Keratinocyte (primary cell): ENCODE data around the gene MEIS2. TPM values are rescaled to one million over a fixed set of nuclear protein-coding genes. Genes with fewer than 3 reads are reported as not detected.

Experiments
- DNase-seq: peaks from one replicate; pipeline ENCODE4 v3.0.0-alpha.2; 2011; ENCODE audit warnings: low read depth, missing footprints, low spot score
- FAIRE-seq: peaks from 2 replicates; lab custom pipeline; 2011; peaks lifted over from hg19 to GRCh38; lab: Jason Lieb, UNC
- H2AFZ ChIP-seq: 2 replicates; pipeline ENCODE4 v1.6.0; 2012; ENCODE audit warnings: low read length, control low read depth, inconsistent platforms; ENCODE audit not compliant: control insufficient read depth
- H3K27ac ChIP-seq: 2 replicates; pipeline ENCODE4 v1.5.1; 2011; ENCODE audit warnings: low read length; ENCODE audit not compliant: control insufficient read depth, insufficient read depth
- H3K27me3 ChIP-seq: 3 replicates; pipeline ENCODE4 v1.6.0; 2011; ENCODE audit warnings: low read length; ENCODE audit not compliant: control insufficient read depth, insufficient read depth; ENCODE audit errors: extremely low read depth
- H3K36me3 ChIP-seq, 2 experiments: 2 replicates in 1 of 2; 3 replicates in 1 of 2; pipeline ENCODE4 v1.5.1; 2011; ENCODE audit warnings: low read length in 2 of 2, mild to moderate bottlenecking in 1 of 2; ENCODE audit not compliant: control insufficient read depth in 2 of 2, insufficient read depth in 2 of 2; ENCODE audit errors: extremely low read depth in 1 of 2
- H3K4me1 ChIP-seq: 3 replicates; pipeline ENCODE4 v1.5.1; 2011; ENCODE audit warnings: low read length; ENCODE audit not compliant: control insufficient read depth, insufficient read depth; ENCODE audit errors: extremely low read depth
- H3K4me2 ChIP-seq: 3 replicates; pipeline ENCODE4 v1.6.0; 2011; ENCODE audit warnings: low read depth, low read length; ENCODE audit not compliant: control insufficient read depth, insufficient read depth; ENCODE audit errors: extremely low read depth
- H3K4me3 ChIP-seq, 3 experiments: fragments of 200-600 bp in 1 of 3; sonication (generic) in 1 of 3; 2 replicates in 2 of 3; 3 replicates in 1 of 3; pipeline ENCODE4 v1.5.1; 2011 to 2016; ENCODE audit warnings: low read length in 3 of 3, mild to moderate bottlenecking in 3 of 3, control low read depth in 2 of 3, inconsistent platforms in 1 of 3, low read depth in 1 of 3, mixed read lengths in 1 of 3, mixed run types in 1 of 3, moderate library complexity in 1 of 3; ENCODE audit not compliant: control insufficient read depth in 2 of 3, insufficient read depth in 2 of 3; ENCODE audit errors: extremely low read depth in 1 of 3
- H3K79me2 ChIP-seq: 2 replicates; pipeline ENCODE4 v1.6.0; 2012; ENCODE audit warnings: low read length; ENCODE audit not compliant: control insufficient read depth, insufficient read depth
- H3K9ac ChIP-seq: 3 replicates; pipeline ENCODE4 v1.6.0; 2011; ENCODE audit warnings: low read length; ENCODE audit not compliant: control insufficient read depth, insufficient read depth; ENCODE audit errors: extremely low read depth
- H3K9me1 ChIP-seq: 3 replicates; pipeline ENCODE4 v1.6.0; 2011; ENCODE audit warnings: low read length; ENCODE audit not compliant: control insufficient read depth, insufficient read depth; ENCODE audit errors: extremely low read depth
- H3K9me3 ChIP-seq: 2 replicates; pipeline ENCODE4 v1.5.1; 2012; ENCODE audit warnings: low read depth, low read length; ENCODE audit not compliant: control insufficient read depth
- H4K20me1 ChIP-seq: 3 replicates; pipeline ENCODE4 v1.6.0; 2011; ENCODE audit warnings: low read length; ENCODE audit not compliant: control insufficient read depth, insufficient read depth; ENCODE audit errors: extremely low read depth
- CTCF ChIP-seq, 3 experiments: IDR thresholded peaks in 1 of 3; conservative IDR thresholded peaks in 1 of 3; optimal IDR thresholded peaks in 1 of 3; 2 replicates in 2 of 3; 3 replicates in 1 of 3; pipeline versions ENCODE3 to v1.5.1; 2011; ENCODE audit warnings: low read length in 3 of 3, mild to moderate bottlenecking in 3 of 3, moderate library complexity in 2 of 3, control low read depth in 1 of 3, inconsistent platforms in 1 of 3; ENCODE audit not compliant: insufficient read depth in 2 of 3; ENCODE audit errors: extremely low read depth in 1 of 3
- EZH2 ChIP-seq: IDR thresholded peaks from one replicate; pipeline ENCODE4 v1.6.1; 2012; ENCODE audit warnings: inconsistent platforms, mild to moderate bottlenecking, low read length, moderate library complexity
- dilution Hi-C: fragments of 300-500 bp; cut with MboI; formaldehyde crosslinking; loops from one replicate; pipeline ENCODE4 v1.7.0; 2020; ENCODE audit warnings: low sequenced_read_pairs; ENCODE audit not compliant: extremely low pct_ligation_motif_present
- polyA plus RNA-seq, 5 experiments: library from polyadenylated mRNA; depleted of rRNA in 3 of 5; stranded (reverse) in 3 of 5; stranded (forward) in 1 of 5; unstranded in 1 of 5; fragments of >200 nt; gene quantifications; 1 replicate in 1 of 5; 2 replicates in 3 of 5; 3 replicates in 1 of 5; pipeline versions ENCODE4 v1.2.1 to v1.2.3, GENCODE V29; 2011 to 2012; ENCODE audit warnings: missing spikeins in 2 of 5, low read depth in 1 of 5, low replicate concordance in 1 of 5

The MEIS2 gene
- polyA plus RNA-seq, 1 donor (not counting 4 experiments of a cell fraction or from before 2014, with no cell fraction given): 11.4 TPM

- Histone ChIP-seq H4K20me1 (no peaks in the 10 kb centered on the region), H3K4me2 (peak overlapping the region; percentile 78), H3K4me1 (peaks cover 5% of the 10 kb centered on the region), H3K4me3 (peak overlapping the region; percentile 75 to 90 (median 80)), H3K9me1 (no peaks in the 10 kb centered on the region), H3K79me2 (peaks cover 22% of the 10 kb centered on the region), H3K27me3 (no peaks in the 10 kb centered on the region), H3K27ac (peak overlapping the region; percentile 75), H3K9ac (peak overlapping the region; percentile 90), H3K36me3 (no peaks in the 10 kb centered on the region), H3K9me3 (no peaks in the 10 kb centered on the region), H2AFZ (peak overlapping the region; percentile 86)
- dilution Hi-C loops: no loop called here
- FAIRE-seq (no peak), DNase-seq (no peak)
- no peak for TF ChIP-seq CTCF (optimal IDR thresholded peaks at IDR 0.05 in 1 of 3, IDR thresholded peaks at IDR 0.05 in 1 of 3, conservative IDR thresholded peaks at IDR 0.05 in 1 of 3; ENCODE audit: extremely low read depth in 1 of 3, insufficient read depth in 2 of 3, low read length in 3 of 3)
- TF ChIP-seq EZH2: no peak
These were observed 542 bp upstream of the MEIS2 start for GRCh38 chr15:37100966-37101215.

GRCh38 chr15:37099319-37100108 is 835 bp downstream of the MEIS2 start:
- Histone ChIP-seq H3K27me3 (no peaks in the 10 kb centered on the region), H4K20me1 (no peaks in the 10 kb centered on the region), H3K9me1 (no peaks in the 10 kb centered on the region), H2AFZ (peak overlapping the region; percentile 87), H3K4me1 (peaks cover 7% of the 10 kb centered on the region), H3K4me2 (peak overlapping the region; percentile 92), H3K36me3 (no peaks in the 10 kb centered on the region), H3K9me3 (no peaks in the 10 kb centered on the region), H3K9ac (peak overlapping the region; percentile 90), H3K79me2 (peaks cover 22% of the 10 kb centered on the region), H3K4me3 (peak overlapping the region; percentile 75 to 97 (median 92)), H3K27ac (peak overlapping the region; percentile 82)
- DNase-seq (no peak), FAIRE-seq (no peak)
- no peak for TF ChIP-seq EZH2
- TF ChIP-seq CTCF (optimal IDR thresholded peaks at IDR 0.05 in 1 of 3, IDR thresholded peaks at IDR 0.05 in 1 of 3, conservative IDR thresholded peaks at IDR 0.05 in 1 of 3; ENCODE audit: extremely low read depth in 1 of 3, insufficient read depth in 2 of 3, low read length in 3 of 3): no peak
- dilution Hi-C loops: no loop called here
